Thyroid gland (tissue), 4 donors: ENCODE data around the gene B3GNT2.

Experiments
- POLR2A ChIP-seq, 2 donors: fragments of 450-650 bp; IDR thresholded peaks; one replicate each; pipeline ENCODE4 v1.6.1; 2017; ENCODE audit warnings: antibody characterized with exemption in 2 of 2, mild to moderate bottlenecking in 2 of 2, moderate library complexity in 1 of 2
- TF ChIP-seq, protein P1 (sequence below), 6 experiments: fragments of 200-600 bp in 3 of 6; fragments of 450-650 bp in 3 of 6; sonication (generic) in 3 of 6; IDR thresholded peaks; one replicate each; pipeline ENCODE4 v1.5.1; 2016 to 2019; ENCODE audit warnings: antibody characterized with exemption in 6 of 6, mild to moderate bottlenecking in 2 of 6, inconsistent platforms in 1 of 6, moderate library complexity in 1 of 6

DNA sequence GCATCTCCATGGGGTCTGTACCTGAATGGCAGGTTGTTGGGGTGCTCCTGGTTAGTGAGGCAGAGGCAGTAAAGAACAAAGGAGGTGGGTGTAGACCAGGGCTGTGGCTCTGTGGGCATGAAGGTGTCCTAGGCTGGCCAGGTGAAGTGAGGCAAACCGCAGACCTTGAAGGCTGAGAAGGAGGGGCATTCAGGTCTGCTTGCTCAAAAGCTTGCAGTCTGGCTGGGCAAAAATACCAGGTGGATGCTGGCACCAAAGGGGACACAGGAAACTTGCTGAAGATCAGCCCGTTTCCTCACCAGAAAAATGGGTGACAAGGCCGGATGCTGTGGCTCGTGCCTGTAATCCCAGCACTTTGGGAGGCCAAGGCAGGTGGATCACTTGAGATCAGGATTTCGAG, 6.7 kb upstream of the B3GNT2 start:
- TF ChIP-seq, protein P1, sequence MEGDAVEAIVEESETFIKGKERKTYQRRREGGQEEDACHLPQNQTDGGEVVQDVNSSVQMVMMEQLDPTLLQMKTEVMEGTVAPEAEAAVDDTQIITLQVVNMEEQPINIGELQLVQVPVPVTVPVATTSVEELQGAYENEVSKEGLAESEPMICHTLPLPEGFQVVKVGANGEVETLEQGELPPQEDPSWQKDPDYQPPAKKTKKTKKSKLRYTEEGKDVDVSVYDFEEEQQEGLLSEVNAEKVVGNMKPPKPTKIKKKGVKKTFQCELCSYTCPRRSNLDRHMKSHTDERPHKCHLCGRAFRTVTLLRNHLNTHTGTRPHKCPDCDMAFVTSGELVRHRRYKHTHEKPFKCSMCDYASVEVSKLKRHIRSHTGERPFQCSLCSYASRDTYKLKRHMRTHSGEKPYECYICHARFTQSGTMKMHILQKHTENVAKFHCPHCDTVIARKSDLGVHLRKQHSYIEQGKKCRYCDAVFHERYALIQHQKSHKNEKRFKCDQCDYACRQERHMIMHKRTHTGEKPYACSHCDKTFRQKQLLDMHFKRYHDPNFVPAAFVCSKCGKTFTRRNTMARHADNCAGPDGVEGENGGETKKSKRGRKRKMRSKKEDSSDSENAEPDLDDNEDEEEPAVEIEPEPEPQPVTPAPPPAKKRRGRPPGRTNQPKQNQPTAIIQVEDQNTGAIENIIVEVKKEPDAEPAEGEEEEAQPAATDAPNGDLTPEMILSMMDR (IDR thresholded peaks at IDR 0.05), result no peak
- TF ChIP-seq POLR2A (IDR thresholded peaks at IDR 0.05), result no peak
